Fibroblast of lung (primary cell): Measurements from ENCODE around the gene TMEM11. TPM values are rescaled to one million over a fixed set of nuclear protein-coding genes. Genes with fewer than 3 reads are reported as not detected.

ENCODE experiments used
- DNase-seq, 2 donors: peaks; one replicate each; pipeline versions ENCODE4 v3.0.0 to v3.0.0-alpha.2; 2010; ENCODE audit warnings: low read depth in 2 of 2
- H2AFZ ChIP-seq: 2 replicates; pipeline ENCODE4 v1.5.1; 2012; ENCODE audit warnings: low read length, control low read depth, inconsistent platforms
- H3K27ac ChIP-seq: 2 replicates; pipeline ENCODE4 v1.5.1; 2011; ENCODE audit warnings: low read length, control low read depth; ENCODE audit not compliant: insufficient read depth
- H3K27me3 ChIP-seq: 2 replicates; pipeline ENCODE4 v1.5.1; 2011; ENCODE audit warnings: mild to moderate bottlenecking, low read length; ENCODE audit not compliant: control insufficient read depth, insufficient read depth
- H3K36me3 ChIP-seq: 2 replicates; pipeline ENCODE4 v1.5.1; 2011; ENCODE audit warnings: low read length; ENCODE audit not compliant: control insufficient read depth, insufficient read depth
- H3K4me1 ChIP-seq: 2 replicates; pipeline ENCODE4 v1.5.1; 2011; ENCODE audit warnings: low read length; ENCODE audit not compliant: control insufficient read depth, insufficient read depth; ENCODE audit errors: extremely low read depth
- H3K4me2 ChIP-seq: 2 replicates; pipeline ENCODE4 v1.5.1; 2011; ENCODE audit warnings: low read length, control low read depth; ENCODE audit not compliant: insufficient read depth; ENCODE audit errors: extremely low read depth
- H3K4me3 ChIP-seq, 4 experiments: fragments of 200-600 bp in 1 of 4; sonication (generic) in 1 of 4; replicated peaks in 1 of 4; 2 replicates each; pipeline ENCODE4 v1.5.1; 2011 to 2016; ENCODE audit warnings: low read length in 4 of 4, low read depth in 3 of 4, mild to moderate bottlenecking in 3 of 4, control low read depth in 2 of 4, inconsistent platforms in 1 of 4, mixed read lengths in 1 of 4; ENCODE audit not compliant: insufficient read depth in 1 of 4; ENCODE audit errors: control extremely low read depth in 1 of 4
- H3K79me2 ChIP-seq: 2 replicates; pipeline ENCODE4 v1.5.1; 2012; ENCODE audit warnings: mild to moderate bottlenecking, low read length, inconsistent platforms; ENCODE audit not compliant: control insufficient read depth, insufficient read depth
- H3K9ac ChIP-seq: 2 replicates; pipeline ENCODE4 v1.5.1; 2011; ENCODE audit warnings: mild to moderate bottlenecking, low read length, control low read depth; ENCODE audit not compliant: insufficient read depth
- H3K9me3 ChIP-seq: 2 replicates; pipeline ENCODE4 v1.5.1; 2012; ENCODE audit warnings: low read depth, low read length; ENCODE audit not compliant: control insufficient read depth, insufficient read depth
- H4K20me1 ChIP-seq: 2 replicates; pipeline ENCODE4 v1.5.1; 2011; ENCODE audit warnings: low read length; ENCODE audit not compliant: control insufficient read depth, insufficient read depth; ENCODE audit errors: extremely low read depth
- CTCF ChIP-seq, 2 donors: IDR thresholded peaks in 1 of 2; conservative IDR thresholded peaks in 1 of 2; 1 replicate in 1 of 2; 2 replicates in 1 of 2; pipeline ENCODE4 v1.5.1; 2011 to 2012; ENCODE audit warnings: low read length in 2 of 2, control low read depth in 1 of 2, inconsistent platforms in 1 of 2, low read depth in 1 of 2, mild to moderate bottlenecking in 1 of 2
- EZH2 ChIP-seq: IDR thresholded peaks from 2 replicates; pipeline ENCODE4 v1.5.1; 2012; ENCODE audit warnings: low read length, control low read depth, mild to moderate bottlenecking; ENCODE audit errors: missing control alignments
- polyA plus RNA-seq, 2 donors: library from polyadenylated mRNA; depleted of rRNA in 1 of 2; stranded (reverse) in 1 of 2; unstranded in 1 of 2; fragments of >200 nt; gene quantifications; 2 replicates each; pipeline ENCODE4 v1.2.1, GENCODE V29; 2011 to 2012; ENCODE audit warnings: missing spikeins in 1 of 2
- total RNA-seq: library from RNA; depleted of rRNA; stranded (reverse); fragments of >200 nt; gene quantifications from 2 replicates; pipeline ENCODE4 v1.2.1, GENCODE V29; 2014

TMEM11 gene
- total and polyA plus RNA-seq, 2 donors (not counting 1 experiment from before 2014, with no cell fraction given), result 21.5 to 41.1 TPM

DNA sequence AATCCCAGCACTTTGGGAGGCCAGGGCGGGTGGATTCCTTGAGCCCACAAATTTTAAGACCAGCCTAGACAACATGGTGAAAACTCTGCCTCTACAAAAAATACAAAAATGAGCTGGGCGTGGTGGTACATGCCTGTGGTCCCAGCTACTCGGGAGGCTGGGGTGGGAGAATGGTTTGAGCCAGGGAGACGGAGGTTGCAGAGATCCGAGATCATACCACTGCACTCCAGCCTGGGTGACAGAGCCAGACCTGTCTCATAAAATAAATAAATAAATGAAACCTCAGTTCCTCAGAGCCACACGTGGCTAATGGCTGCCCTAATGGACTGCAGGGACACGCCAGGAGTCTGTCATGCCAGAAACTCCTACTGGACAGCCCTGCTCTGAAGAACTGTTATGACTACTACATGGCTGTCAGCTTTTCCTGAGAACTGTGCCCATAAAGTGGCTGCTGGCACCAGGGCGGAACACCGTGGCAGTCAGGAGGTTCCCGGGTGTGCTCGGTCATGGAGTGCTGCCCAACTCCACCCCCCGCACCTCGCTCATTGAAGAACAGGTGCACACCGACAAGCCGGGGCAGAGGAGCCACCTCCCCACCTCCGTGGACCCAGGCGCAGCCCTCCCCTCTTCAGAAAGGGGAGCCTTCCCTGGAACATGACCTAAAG, 4.3 kb downstream of the TMEM11 start:
- peaks cover 2% of the 10 kb centered on the region for H4K20me1 ChIP-seq
- no peak overlapping the region for H3K4me2 ChIP-seq
- H3K79me2 ChIP-seq, result peaks cover 88% of the 10 kb centered on the region
- DNase-seq, result no peak
- no peak overlapping the region for H3K4me3 ChIP-seq
- H3K36me3 ChIP-seq, result peaks cover 10% of the 10 kb centered on the region
- H3K9me3 ChIP-seq, result no peaks in the 10 kb centered on the region
- no peaks in the 10 kb centered on the region for H3K27me3 ChIP-seq
- TF ChIP-seq EZH2 (no peak), CTCF (conservative IDR thresholded peaks at IDR 0.05 in 1 of 2, IDR thresholded peaks at IDR 0.05 in 1 of 2; ENCODE audit: low read depth in 1 of 2, low read length in 2 of 2) (no peak)
- no peak overlapping the region for H3K9ac ChIP-seq
- H3K4me1 ChIP-seq, result peaks cover 6% of the 10 kb centered on the region
- H2AFZ ChIP-seq, result no peak overlapping the region
- no peak overlapping the region for H3K27ac ChIP-seq

GRCh38 chr17:21208352-21208751, 5.6 kb downstream of the TMEM11 start:
- no peak for TF ChIP-seq EZH2
- TF ChIP-seq CTCF (conservative IDR thresholded peaks at IDR 0.05 in 1 of 2, IDR thresholded peaks at IDR 0.05 in 1 of 2; ENCODE audit: low read depth in 1 of 2, low read length in 2 of 2), result no peak
- Histone ChIP-seq H3K27me3 (no peaks in the 10 kb centered on the region), H3K9me3 (no peaks in the 10 kb centered on the region), H3K9ac (no peak overlapping the region), H4K20me1 (peaks cover 2% of the 10 kb centered on the region), H3K4me1 (peaks cover 6% of the 10 kb centered on the region), H2AFZ (no peak overlapping the region), H3K36me3 (peaks cover 10% of the 10 kb centered on the region), H3K79me2 (peaks cover 90% of the 10 kb centered on the region), H3K4me3 (no peak overlapping the region), H3K27ac (no peak overlapping the region), H3K4me2 (no peak overlapping the region)
- DNase-seq, result no peak

- no peak for DNase-seq
- Histone ChIP-seq H2AFZ (no peak overlapping the region), H3K4me1 (no peaks in the 10 kb centered on the region), H3K27me3 (no peaks in the 10 kb centered on the region), H4K20me1 (peaks cover 2% of the 10 kb centered on the region), H3K36me3 (peaks cover 7% of the 10 kb centered on the region), H3K4me2 (no peak overlapping the region), H3K27ac (peak overlapping the region; percentile 16), H3K79me2 (peaks cover 90% of the 10 kb centered on the region), H3K4me3 (no peak overlapping the region), H3K9me3 (no peaks in the 10 kb centered on the region), H3K9ac (no peak overlapping the region)
- TF ChIP-seq CTCF (conservative IDR thresholded peaks at IDR 0.05 in 1 of 2, IDR thresholded peaks at IDR 0.05 in 1 of 2; ENCODE audit: low read depth in 1 of 2, low read length in 2 of 2) (no peak), EZH2 (no peak)
Measured at GRCh38 chr17:21204935-21205334, 9.0 kb downstream of the TMEM11 start.
